ENCODE data around the gene RAB10.
"Not testable (repeated sequence)": the region's sequence is repeated elsewhere in the genome, so short reads cannot be mapped to it uniquely, and the experiment has no call there.

- TF ChIP-seq, protein P1, sequence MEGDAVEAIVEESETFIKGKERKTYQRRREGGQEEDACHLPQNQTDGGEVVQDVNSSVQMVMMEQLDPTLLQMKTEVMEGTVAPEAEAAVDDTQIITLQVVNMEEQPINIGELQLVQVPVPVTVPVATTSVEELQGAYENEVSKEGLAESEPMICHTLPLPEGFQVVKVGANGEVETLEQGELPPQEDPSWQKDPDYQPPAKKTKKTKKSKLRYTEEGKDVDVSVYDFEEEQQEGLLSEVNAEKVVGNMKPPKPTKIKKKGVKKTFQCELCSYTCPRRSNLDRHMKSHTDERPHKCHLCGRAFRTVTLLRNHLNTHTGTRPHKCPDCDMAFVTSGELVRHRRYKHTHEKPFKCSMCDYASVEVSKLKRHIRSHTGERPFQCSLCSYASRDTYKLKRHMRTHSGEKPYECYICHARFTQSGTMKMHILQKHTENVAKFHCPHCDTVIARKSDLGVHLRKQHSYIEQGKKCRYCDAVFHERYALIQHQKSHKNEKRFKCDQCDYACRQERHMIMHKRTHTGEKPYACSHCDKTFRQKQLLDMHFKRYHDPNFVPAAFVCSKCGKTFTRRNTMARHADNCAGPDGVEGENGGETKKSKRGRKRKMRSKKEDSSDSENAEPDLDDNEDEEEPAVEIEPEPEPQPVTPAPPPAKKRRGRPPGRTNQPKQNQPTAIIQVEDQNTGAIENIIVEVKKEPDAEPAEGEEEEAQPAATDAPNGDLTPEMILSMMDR (conservative IDR thresholded peaks at IDR 0.05; ENCODE audit: low read depth, low read length) = not testable (repeated sequence)
- TF ChIP-seq RCOR1 (IDR thresholded peaks at IDR 0.05; ENCODE audit: insufficient replicate concordance, low read length); POLR2A (IDR thresholded peaks at IDR 0.05; ENCODE audit: low read depth, low read length); RAD21 (IDR thresholded peaks at IDR 0.05; ENCODE audit: low read length); MAZ (IDR thresholded peaks at IDR 0.05; ENCODE audit: borderline replicate concordance, low read depth, low read length); MAFK (IDR thresholded peaks at IDR 0.05; ENCODE audit: low read depth, low read length); ELK1 (IDR thresholded peaks at IDR 0.05; ENCODE audit: borderline replicate concordance, low read depth, low read length); MXI1 (IDR thresholded peaks at IDR 0.05; ENCODE audit: borderline replicate concordance, low read depth, low read length); FOS (IDR thresholded peaks at IDR 0.05; ENCODE audit: low read depth, low read length); CEBPB (IDR thresholded peaks at IDR 0.05; ENCODE audit: low read depth, low read length); USF2 (IDR thresholded peaks at IDR 0.05; ENCODE audit: low read depth, low read length); BHLHE40 (IDR thresholded peaks at IDR 0.05; ENCODE audit: low read depth, low read length): not testable (repeated sequence)
These were observed 35.0 kb upstream of the RAB10 start for GRCh38 chr2:25998816-25999383.
